22Rv1 (cell line): ENCODE results near the gene IL13RA2.

ENCODE experiments used
- H3K27ac ChIP-seq: fragments of 450-650 bp; 2 replicates; pipeline ENCODE4 v1.5.1; 2017
- CTCF ChIP-seq: fragments of 450-650 bp; IDR thresholded peaks from 2 replicates; pipeline ENCODE4 v1.5.1; 2017; ENCODE audit warnings: mild to moderate bottlenecking
- ZFX ChIP-seq: fragments of 450-650 bp; IDR thresholded peaks from 2 replicates; pipeline ENCODE4 v1.6.1; 2017; ENCODE audit warnings: antibody characterized with exemption, borderline replicate concordance

The IL13RA2 gene

GRCh38 chrX:115017455-115017854 is at the start of gene IL13RA2:
Gene IL13RA2, minus strand, starts transcription at chrX:115017616. Its CDS starts 347 bp downstream, at chrX:115017269.
- no peak for TF ChIP-seq CTCF
- TF ChIP-seq ZFX = no peak
- no peak within 1 kb of the TSS for H3K27ac ChIP-seq

- H3K27ac ChIP-seq = no peak overlapping the region
- TF ChIP-seq ZFX = no peak
- no peak for TF ChIP-seq CTCF
Measured at GRCh38 chrX:115065304-115065703, 47.9 kb upstream of the IL13RA2 start.

GRCh38 chrX:115060013-115060412 is 42.6 kb upstream of the IL13RA2 start:
- H3K27ac ChIP-seq = no peak overlapping the region
- no peak for TF ChIP-seq ZFX
- no peak for TF ChIP-seq CTCF

- no peak overlapping the region for H3K27ac ChIP-seq
- TF ChIP-seq CTCF = no peak
Measured at GRCh38 chrX:115058276-115058675, 40.9 kb upstream of the IL13RA2 start.

GRCh38 chrX:115054876-115055275 is 37.5 kb upstream of the IL13RA2 start:
- TF ChIP-seq ZFX = no peak

GRCh38 chrX:115053223-115053622 is 35.8 kb upstream of the IL13RA2 start:
- no peak overlapping the region for H3K27ac ChIP-seq

More at GRCh38 chrX:115054876-115055275, 37.5 kb upstream of the IL13RA2 start:
- no peak overlapping the region for H3K27ac ChIP-seq

GRCh38 chrX:115047715-115048114 is 30.3 kb upstream of the IL13RA2 start:
- no peak for TF ChIP-seq ZFX
- no peak for TF ChIP-seq CTCF
- no peak overlapping the region for H3K27ac ChIP-seq

More at GRCh38 chrX:115053223-115053622, 35.8 kb upstream of the IL13RA2 start:
- TF ChIP-seq ZFX (no peak), CTCF (no peak)

- H3K27ac ChIP-seq = no peak overlapping the region
- TF ChIP-seq CTCF (no peak), ZFX (no peak)
Measured at GRCh38 chrX:115047181-115047580, 29.8 kb upstream of the IL13RA2 start.
